H9 (cell line): ENCODE data around the gene NKAIN2. TPM values are rescaled to one million over a fixed set of nuclear protein-coding genes. Genes with fewer than 3 reads are reported as not detected.

Experiments used
- DNase-seq: peaks from one replicate; pipeline ENCODE4 v3.0.0-alpha.2; 2017
- H2AFZ ChIP-seq: one replicate; pipeline ENCODE4 v1.6.1; 2013; ENCODE audit warnings: mild to moderate bottlenecking, low read length, control low read depth, moderate library complexity
- H2AK5ac ChIP-seq: 2 replicates; pipeline ENCODE4 v1.6.1; 2013; ENCODE audit warnings: low read length, control low read depth, mixed read lengths; ENCODE audit not compliant: insufficient read length
- H2BK120ac ChIP-seq: one replicate; pipeline ENCODE4 v1.6.1; 2013; ENCODE audit warnings: low read depth, mild to moderate bottlenecking, low read length, control low read depth, inconsistent platforms; ENCODE audit not compliant: poor library complexity, severe bottlenecking
- H2BK12ac ChIP-seq: 2 replicates; pipeline ENCODE4 v1.6.1; 2013; ENCODE audit warnings: low read length, control low read depth, mixed read lengths, low read depth; ENCODE audit not compliant: insufficient read length
- H2BK15ac ChIP-seq: 2 replicates; pipeline ENCODE4 v1.6.1; 2013; ENCODE audit warnings: low read depth, low read length, control low read depth
- H2BK20ac ChIP-seq: one replicate; pipeline ENCODE4 v1.6.1; 2013; ENCODE audit warnings: low read depth, mild to moderate bottlenecking, low read length, control low read depth, inconsistent platforms; ENCODE audit not compliant: poor library complexity, severe bottlenecking
- H2BK5ac ChIP-seq: 2 replicates; pipeline ENCODE4 v1.6.1; 2013; ENCODE audit warnings: low read length, control low read depth, mixed read lengths; ENCODE audit not compliant: insufficient read length
- H3K14ac ChIP-seq: 2 replicates; pipeline ENCODE4 v1.6.1; 2013; ENCODE audit warnings: low read length, control low read depth; ENCODE audit not compliant: insufficient read depth
- H3K18ac ChIP-seq: 2 replicates; pipeline ENCODE4 v1.6.1; 2013; ENCODE audit warnings: low read depth, mild to moderate bottlenecking, mixed read lengths, low read length, control low read depth; ENCODE audit not compliant: insufficient read length
- H3K23ac ChIP-seq: 2 replicates; pipeline ENCODE4 v1.6.1; 2013; ENCODE audit warnings: low read length, control low read depth, mixed read lengths, low read depth; ENCODE audit not compliant: insufficient read length
- H3K23me2 ChIP-seq: 2 replicates; pipeline ENCODE4 v1.6.1; 2013; ENCODE audit warnings: low read depth, mild to moderate bottlenecking, mixed read lengths, low read length, control low read depth; ENCODE audit not compliant: insufficient read length, poor library complexity, severe bottlenecking
- H3K27ac ChIP-seq: 2 replicates; pipeline ENCODE4 v1.5.1; 2013; ENCODE audit warnings: low read length, control low read depth, mixed read lengths, low read depth; ENCODE audit not compliant: insufficient read length
- H3K27me3 ChIP-seq: 2 replicates; pipeline ENCODE4 v1.6.1; 2013; ENCODE audit warnings: low read length, control low read depth, inconsistent platforms; ENCODE audit not compliant: insufficient read depth
- H3K4ac ChIP-seq: 2 replicates; pipeline ENCODE4 v1.6.1; 2013; ENCODE audit warnings: low read depth, mild to moderate bottlenecking, control low read depth, inconsistent platforms, low read length, moderate library complexity
- H3K4me1 ChIP-seq: 2 replicates; pipeline ENCODE4 v1.6.1; 2013; ENCODE audit warnings: low read length, control low read depth, inconsistent platforms; ENCODE audit not compliant: insufficient read depth
- H3K4me2 ChIP-seq: 2 replicates; pipeline ENCODE4 v1.6.1; 2013; ENCODE audit warnings: low read length, control low read depth, mixed read lengths; ENCODE audit not compliant: insufficient read length, insufficient read depth
- H3K56ac ChIP-seq: 2 replicates; pipeline ENCODE4 v1.6.1; 2013; ENCODE audit warnings: low read depth, mild to moderate bottlenecking, mixed read lengths, low read length, control low read depth; ENCODE audit not compliant: insufficient read length
- H3K79me1 ChIP-seq: 2 replicates; pipeline ENCODE4 v1.6.1; 2013; ENCODE audit warnings: low read depth, mild to moderate bottlenecking, moderate library complexity, low read length, control low read depth, inconsistent platforms; ENCODE audit not compliant: insufficient read depth, poor library complexity, severe bottlenecking
- H3K79me2 ChIP-seq: 2 replicates; pipeline ENCODE4 v1.6.1; 2013; ENCODE audit warnings: low read length, control low read depth, inconsistent platforms; ENCODE audit not compliant: insufficient read depth
- H3K9ac ChIP-seq: 2 replicates; pipeline ENCODE4 v1.6.1; 2013; ENCODE audit warnings: low read length, control low read depth, mixed read lengths; ENCODE audit not compliant: insufficient read length; ENCODE audit errors: extremely low read depth
- H3K9me3 ChIP-seq: one replicate; pipeline ENCODE4 v1.6.1; 2013; ENCODE audit warnings: low read depth, low read length, inconsistent platforms; ENCODE audit not compliant: control insufficient read depth
- H3T11ph ChIP-seq: one replicate; pipeline ENCODE4 v1.6.1; 2013; ENCODE audit warnings: mild to moderate bottlenecking, low read length, control low read depth, inconsistent platforms
- H4K20me1 ChIP-seq: one replicate; pipeline ENCODE4 v1.6.1; 2013; ENCODE audit not compliant: control insufficient read depth, insufficient read length, insufficient read depth
- H4K5ac ChIP-seq: 2 replicates; pipeline ENCODE4 v1.6.1; 2013; ENCODE audit warnings: low read depth, mild to moderate bottlenecking, mixed read lengths, low read length, control low read depth; ENCODE audit not compliant: insufficient read length
- H4K8ac ChIP-seq: replicated peaks from 2 replicates; pipeline ENCODE4 v1.6.1; 2013; ENCODE audit warnings: low read length, control low read depth, mixed read lengths, low read depth; ENCODE audit not compliant: insufficient read length
- H4K91ac ChIP-seq: 2 replicates; pipeline ENCODE4 v1.6.1; 2013; ENCODE audit warnings: low read depth, mild to moderate bottlenecking, moderate library complexity, mixed read lengths, low read length, control low read depth; ENCODE audit not compliant: insufficient read length
- H3K27ac Mint-ChIP-seq, 3 experiments: 2 replicates in 2 of 3; 3 replicates in 1 of 3; pipeline ENCODE4 v1.8.0; 2020 to 2021; ENCODE audit warnings: mixed read lengths in 3 of 3, mild to moderate bottlenecking in 1 of 3, moderate library complexity in 1 of 3
- H3K27me3 Mint-ChIP-seq: 2 replicates; pipeline ENCODE4 v1.8.0; 2021; ENCODE audit warnings: low read depth, mild to moderate bottlenecking, moderate library complexity, mixed read lengths
- H3K36me3 Mint-ChIP-seq, 3 experiments: 2 replicates in 2 of 3; 3 replicates in 1 of 3; pipeline ENCODE4 v1.8.0; 2020 to 2021; ENCODE audit warnings: low read depth in 3 of 3, mixed read lengths in 3 of 3; ENCODE audit not compliant: insufficient read depth in 1 of 3
- H3K4me1 Mint-ChIP-seq, 2 experiments: 2 replicates each; pipeline ENCODE4 v1.8.0; 2020; ENCODE audit warnings: mixed read lengths in 2 of 2
- H3K4me3 Mint-ChIP-seq, 2 experiments: 2 replicates in 1 of 2; 3 replicates in 1 of 2; pipeline ENCODE4 v1.8.0; 2020 to 2021; ENCODE audit warnings: mild to moderate bottlenecking in 2 of 2, mixed read lengths in 2 of 2, moderate library complexity in 1 of 2
- H3K9me3 Mint-ChIP-seq, 2 experiments: 2 replicates in 1 of 2; 3 replicates in 1 of 2; pipeline ENCODE4 v1.8.0; 2020; ENCODE audit warnings: mild to moderate bottlenecking in 2 of 2, mixed read lengths in 2 of 2, moderate library complexity in 1 of 2
- WGBS: extraction: QIAGEN DNeasy Blood & Tissue Kit; methylation state at CpG from one replicate; pipeline ENCODE4 v1.1.7; 2013; ENCODE audit warnings: missing lambda C conversion rate, low lambda C conversion rate, mixed read lengths; ENCODE audit not compliant: insufficient read length; ENCODE audit errors: extremely low coverage; 5-methylcytosine and 5-hydroxymethylcytosine counted together
- total RNA-seq: library from RNA; stranded (reverse); gene quantifications from 2 replicates; pipeline ENCODE4 v1.2.1, GENCODE V29; 2021
- TF ChIP-seq, protein P1 (sequence below): fragments of 200-600 bp; sonication (generic); conservative IDR thresholded peaks from 3 replicates; pipeline ENCODE4 v1.8.0; 2021; ENCODE audit warnings: antibody characterized with exemption, mild to moderate bottlenecking

Gene NKAIN2
- total RNA-seq, 1 experiment from 2014 or later, result 0.17 TPM

DNA sequence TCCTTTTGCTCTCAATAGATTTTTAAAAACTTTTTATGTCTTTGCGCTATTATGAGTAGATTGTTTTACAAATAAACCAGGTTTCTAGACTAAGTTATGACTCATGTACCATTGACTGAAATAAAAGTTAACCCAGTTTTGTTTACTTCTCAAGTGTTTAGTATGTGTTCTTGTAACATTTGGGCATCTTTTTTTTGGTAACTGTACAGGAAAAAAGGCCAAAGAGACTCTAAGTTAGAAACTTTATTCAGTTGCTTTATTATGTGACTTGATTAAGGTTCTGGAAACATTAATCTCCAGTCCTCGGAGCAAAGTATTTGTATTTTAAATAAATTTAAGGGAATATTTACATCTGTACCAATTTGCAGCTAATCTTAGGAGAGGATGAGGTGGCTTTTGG lies 2.9 kb downstream of the NKAIN2 start:
- no peak overlapping the region for H3K4ac ChIP-seq
- H3K56ac ChIP-seq, result no peak overlapping the region
- H2BK120ac ChIP-seq, result no peak overlapping the region
- no peak for DNase-seq
- Mint-ChIP-seq H3K27me3 (peaks cover 69% of the 10 kb centered on the region), H3K36me3 (no peaks in the 10 kb centered on the region), H3K9me3 (no peaks in the 10 kb centered on the region), H3K4me3 (no peak overlapping the region), H3K27ac (no peak overlapping the region), H3K4me1 (peaks cover 8% of the 10 kb centered on the region in 2 experiments)
- no peaks in the 10 kb centered on the region for H3K4me1 ChIP-seq
- no peak overlapping the region for H2BK5ac ChIP-seq
- no peaks in the 10 kb centered on the region for H3K79me2 ChIP-seq
- H4K91ac ChIP-seq, result no peak overlapping the region
- H2AK5ac ChIP-seq, result no peak overlapping the region
- no peak overlapping the region for H2BK12ac ChIP-seq
- no peaks in the 10 kb centered on the region for H3K9me3 ChIP-seq
- WGBS, result no CpG with 5 or more reads among the region's 2 CpGs
- no peaks in the 10 kb centered on the region for H4K20me1 ChIP-seq
- H2BK20ac ChIP-seq, result no peak overlapping the region
- no peak overlapping the region for H2BK15ac ChIP-seq
- H4K8ac ChIP-seq, result no peak overlapping the region
- H3K27me3 ChIP-seq, result peaks cover 16% of the 10 kb centered on the region
- no peak overlapping the region for H3K18ac ChIP-seq
- no peak overlapping the region for H3K23ac ChIP-seq
- no peak overlapping the region for H3K27ac ChIP-seq
- H3K9ac ChIP-seq, result no peak overlapping the region
- no peaks in the 10 kb centered on the region for H3K79me1 ChIP-seq
- TF ChIP-seq, protein P1, sequence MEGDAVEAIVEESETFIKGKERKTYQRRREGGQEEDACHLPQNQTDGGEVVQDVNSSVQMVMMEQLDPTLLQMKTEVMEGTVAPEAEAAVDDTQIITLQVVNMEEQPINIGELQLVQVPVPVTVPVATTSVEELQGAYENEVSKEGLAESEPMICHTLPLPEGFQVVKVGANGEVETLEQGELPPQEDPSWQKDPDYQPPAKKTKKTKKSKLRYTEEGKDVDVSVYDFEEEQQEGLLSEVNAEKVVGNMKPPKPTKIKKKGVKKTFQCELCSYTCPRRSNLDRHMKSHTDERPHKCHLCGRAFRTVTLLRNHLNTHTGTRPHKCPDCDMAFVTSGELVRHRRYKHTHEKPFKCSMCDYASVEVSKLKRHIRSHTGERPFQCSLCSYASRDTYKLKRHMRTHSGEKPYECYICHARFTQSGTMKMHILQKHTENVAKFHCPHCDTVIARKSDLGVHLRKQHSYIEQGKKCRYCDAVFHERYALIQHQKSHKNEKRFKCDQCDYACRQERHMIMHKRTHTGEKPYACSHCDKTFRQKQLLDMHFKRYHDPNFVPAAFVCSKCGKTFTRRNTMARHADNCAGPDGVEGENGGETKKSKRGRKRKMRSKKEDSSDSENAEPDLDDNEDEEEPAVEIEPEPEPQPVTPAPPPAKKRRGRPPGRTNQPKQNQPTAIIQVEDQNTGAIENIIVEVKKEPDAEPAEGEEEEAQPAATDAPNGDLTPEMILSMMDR, result no peak
- H4K5ac ChIP-seq, result no peak overlapping the region
- H3K4me2 ChIP-seq, result no peak overlapping the region
- no peak overlapping the region for H3T11ph ChIP-seq
- H2AFZ ChIP-seq, result no peak overlapping the region
- no peak overlapping the region for H3K14ac ChIP-seq
- H3K23me2 ChIP-seq, result peaks cover 12% of the 10 kb centered on the region
